Mucosa of descending colon (tissue), 3 donors: Measurements from ENCODE around the gene FUOM. TPM values are rescaled to one million over a fixed set of nuclear protein-coding genes. Genes with fewer than 3 reads are reported as not detected.
"Not testable (repeated sequence)": the region's sequence is repeated elsewhere in the genome, so short reads cannot be mapped to it uniquely, and the experiment has no call there.

Experiments used
- ATAC-seq: fragments of 200-7000 bp; cut with Tn5 transposase; one replicate; pipeline ENCODE4 v1.9.1; 2020; ENCODE audit warnings: mild to moderate bottlenecking, moderate library complexity
- DNase-seq, 3 donors: peaks; one replicate each; pipeline ENCODE4 v3.0.0-alpha.2; 2020
- H3K36me3 ChIP-seq: fragments of 200-600 bp; one replicate; pipeline ENCODE4 v1.8.0; 2021; ENCODE audit warnings: low read depth, mild to moderate bottlenecking
- H3K4me1 ChIP-seq: fragments of 200-600 bp; one replicate; pipeline ENCODE4 v1.8.0; 2021; ENCODE audit warnings: low read depth, mild to moderate bottlenecking
- H3K4me3 ChIP-seq: fragments of 200-600 bp; one replicate; pipeline ENCODE4 v1.8.0; 2021; ENCODE audit warnings: mild to moderate bottlenecking
- H3K9me3 ChIP-seq: fragments of 200-600 bp; one replicate; pipeline ENCODE4 v1.8.0; 2021; ENCODE audit warnings: mild to moderate bottlenecking
- intact Hi-C, 2 donors: fragments of 100-400 bp; cut with DNase I in 1 of 2; cut with micrococcal nuclease in 1 of 2; formaldehyde crosslinking; loops; one replicate each; pipeline versions ENCODE4 v1.11.0 to v1.11.1; 2022; cut with DNase I, micrococcal nuclease
- total RNA-seq, 3 donors: library from RNA; stranded (reverse); fragmentation: NEBNext Ultra II Directional in 2 of 3; extraction: Animal tissue kit (Norgen Biotek cat#: 25700) in 2 of 3; gene quantifications; one replicate each; pipeline versions ENCODE4 v1.2.1 to v1.2.4, GENCODE V29; 2021 to 2023
- TF ChIP-seq, protein P1 (sequence below): fragments of 200-600 bp; IDR thresholded peaks from one replicate; pipeline ENCODE4 v1.8.0; 2022; ENCODE audit warnings: antibody characterized with exemption, mild to moderate bottlenecking
- donor health status: DM: no; HTN: no; CAD: no; lungs with moderate emphysema.
- donor health status: DM: no; HTN: no; CAD: no.
- donor health status: DM: no; HTN: yes; CAD: no.

FUOM gene
- total RNA-seq, 3 donors from 2014 or later = 13.5 to 22.2 (median 18.8) TPM

GRCh38 chr10:133326745-133327650 is 30.8 kb downstream of the FUOM start:
- Histone ChIP-seq H3K4me1 (peaks cover 19% of the 10 kb centered on the region), H3K4me3 (no peak overlapping the region), H3K36me3 (no peaks in the 10 kb centered on the region), H3K9me3 (no peaks in the 10 kb centered on the region)
- ATAC-seq = no peak
- TF ChIP-seq, protein P1, sequence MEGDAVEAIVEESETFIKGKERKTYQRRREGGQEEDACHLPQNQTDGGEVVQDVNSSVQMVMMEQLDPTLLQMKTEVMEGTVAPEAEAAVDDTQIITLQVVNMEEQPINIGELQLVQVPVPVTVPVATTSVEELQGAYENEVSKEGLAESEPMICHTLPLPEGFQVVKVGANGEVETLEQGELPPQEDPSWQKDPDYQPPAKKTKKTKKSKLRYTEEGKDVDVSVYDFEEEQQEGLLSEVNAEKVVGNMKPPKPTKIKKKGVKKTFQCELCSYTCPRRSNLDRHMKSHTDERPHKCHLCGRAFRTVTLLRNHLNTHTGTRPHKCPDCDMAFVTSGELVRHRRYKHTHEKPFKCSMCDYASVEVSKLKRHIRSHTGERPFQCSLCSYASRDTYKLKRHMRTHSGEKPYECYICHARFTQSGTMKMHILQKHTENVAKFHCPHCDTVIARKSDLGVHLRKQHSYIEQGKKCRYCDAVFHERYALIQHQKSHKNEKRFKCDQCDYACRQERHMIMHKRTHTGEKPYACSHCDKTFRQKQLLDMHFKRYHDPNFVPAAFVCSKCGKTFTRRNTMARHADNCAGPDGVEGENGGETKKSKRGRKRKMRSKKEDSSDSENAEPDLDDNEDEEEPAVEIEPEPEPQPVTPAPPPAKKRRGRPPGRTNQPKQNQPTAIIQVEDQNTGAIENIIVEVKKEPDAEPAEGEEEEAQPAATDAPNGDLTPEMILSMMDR = no peak
- intact Hi-C loops = no loop called here
- DNase-seq = no peak

DNA sequence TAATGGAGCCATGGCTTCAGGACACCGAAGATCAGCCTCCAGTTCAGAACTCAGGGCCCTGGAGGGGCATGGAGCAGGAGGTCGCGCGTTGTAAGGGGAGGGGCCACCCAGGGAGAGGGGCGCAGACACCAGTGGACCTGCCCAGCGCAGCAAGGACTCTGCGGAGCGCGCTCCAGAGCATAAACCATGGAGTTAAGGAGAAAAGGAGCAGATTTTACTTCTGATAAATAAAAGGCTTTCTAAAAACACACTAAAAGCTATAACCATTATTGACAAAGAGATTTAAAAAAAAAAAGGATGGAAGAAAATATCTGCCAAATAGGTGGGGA is 31.6 kb downstream of the FUOM start:
- TF ChIP-seq, protein P1 = no peak
- peaks cover 19% of the 10 kb centered on the region for H3K4me1 ChIP-seq
- no peaks in the 10 kb centered on the region for H3K36me3 ChIP-seq
- DNase-seq = no peak
- ATAC-seq = no peak
- no peaks in the 10 kb centered on the region for H3K9me3 ChIP-seq
- H3K4me3 ChIP-seq = no peak overlapping the region
- intact Hi-C loops = no loop called here

GRCh38 chr10:133325440-133326222 is 32.2 kb downstream of the FUOM start:
- peak in 1 of 3 donors; percentile 55 for DNase-seq
- peaks cover 19% of the 10 kb centered on the region for H3K4me1 ChIP-seq
- intact Hi-C loops = no loop called here
- no peaks in the 10 kb centered on the region for H3K36me3 ChIP-seq
- TF ChIP-seq, protein P1 = no peak
- H3K9me3 ChIP-seq = no peaks in the 10 kb centered on the region
- H3K4me3 ChIP-seq = no peak overlapping the region
- no peak for ATAC-seq

- H3K36me3 ChIP-seq = no peaks in the 10 kb centered on the region
- peaks cover 17% of the 10 kb centered on the region for H3K4me1 ChIP-seq
- peak in 1 of 3 donors; percentile 53 for DNase-seq
- TF ChIP-seq, protein P1 = no peak
- intact Hi-C loops = no loop called here
- no peak for ATAC-seq
- no peak overlapping the region for H3K4me3 ChIP-seq
- H3K9me3 ChIP-seq = no peaks in the 10 kb centered on the region
Observed at GRCh38 chr10:133324857-133325260, 33.0 kb downstream of the FUOM start.

- H3K9me3 ChIP-seq = no peaks in the 10 kb centered on the region
- TF ChIP-seq, protein P1 = no peak
- intact Hi-C loops = no loop called here
- no peak overlapping the region for H3K4me3 ChIP-seq
- peaks cover 14% of the 10 kb centered on the region for H3K4me1 ChIP-seq
- no peaks in the 10 kb centered on the region for H3K36me3 ChIP-seq
- peak; percentile 92 for ATAC-seq
- DNase-seq = peak; percentile 86 to 88 (median 88)
Observed at GRCh38 chr10:133324198-133324792, 33.5 kb downstream of the FUOM start.

GRCh38 chr10:133322064-133322709 is 35.6 kb downstream of the FUOM start:
- intact Hi-C loops, DNase-seq, H3K4me3 ChIP-seq, H3K9me3 ChIP-seq, H3K36me3 ChIP-seq, ATAC-seq: not testable (repeated sequence)
- H3K4me1 ChIP-seq = peaks cover 17% of the 10 kb centered on the region

GRCh38 chr10:133320852-133321422 is 36.9 kb downstream of the FUOM start:
- intact Hi-C loops, H3K36me3 ChIP-seq, ATAC-seq, H3K4me3 ChIP-seq, H3K9me3 ChIP-seq: not testable (repeated sequence)
- H3K4me1 ChIP-seq = peaks cover 17% of the 10 kb centered on the region
- DNase-seq = peak in 1 of 3 donors; percentile 4
